GM13976 (cell line): ENCODE data around the gene CACNA1H.
A peak's percentile ranks its signal among the peaks of the same experiment; 100 is the strongest.
"Not testable (repeated sequence)": the region's sequence is repeated elsewhere in the genome, so short reads cannot be mapped to it uniquely, and the experiment has no call there.

Experiments used
- DNase-seq: peaks from one replicate; pipeline ENCODE4 v3.0.0; 2012; ENCODE audit warnings: low spot score
- CTCF ChIP-seq: IDR thresholded peaks from 2 replicates; pipeline ENCODE4 v1.5.1; 2012; ENCODE audit warnings: borderline replicate concordance, mild to moderate bottlenecking; ENCODE audit not compliant: insufficient read depth; ENCODE audit errors: extremely low read depth, missing control alignments, control extremely low read depth
- in situ Hi-C: fragments of 300-500 bp; cut with MboI; formaldehyde crosslinking; loops from one replicate; pipeline ENCODE4 v1.12.0; 2022; ENCODE audit warnings: low sequenced_read_pairs, mixed read lengths, inconsistent platforms; ENCODE audit not compliant: unreplicated experiment

The CACNA1H gene

GRCh38 chr16:1194665-1195392 lies 41.9 kb downstream of the CACNA1H start:
- peak; percentile 43 for TF ChIP-seq CTCF
- in situ Hi-C loops: no loop called here
- DNase-seq: peak; percentile 62

GRCh38 chr16:1195393-1195666 lies 42.4 kb downstream of the CACNA1H start:
- TF ChIP-seq CTCF: no peak
- no peak for DNase-seq
- in situ Hi-C loops: no loop called here

GRCh38 chr16:1196494-1196893 lies 43.6 kb downstream of the CACNA1H start:
- no peak for TF ChIP-seq CTCF
- in situ Hi-C loops: no loop called here
- no peak for DNase-seq

GRCh38 chr16:1197237-1197866 lies 44.4 kb downstream of the CACNA1H start:
- no peak for TF ChIP-seq CTCF
- no peak for DNase-seq
- in situ Hi-C loops: no loop called here

GRCh38 chr16:1198194-1198593 lies 45.3 kb downstream of the CACNA1H start:
- in situ Hi-C loops: no loop called here
- TF ChIP-seq CTCF: no peak
- DNase-seq: no peak

GRCh38 chr16:1198671-1199346 lies 45.9 kb downstream of the CACNA1H start:
- DNase-seq, in situ Hi-C loops: not testable (repeated sequence)
